SK-N-SH treated with all-trans-retinoic acid at 6 μM for 48 hours (cell line): ENCODE results near the gene CPNE5.

ENCODE experiments used
- CREB5 ChIP-seq: fragments of 250-450 bp; sonication (Bioruptor Pico); IDR thresholded peaks from 2 replicates; pipeline ENCODE4 v1.5.1; 2020; ENCODE audit warnings: low read depth, mild to moderate bottlenecking, moderate library complexity
- GLIS3 ChIP-seq: fragments of 250-450 bp; sonication (Bioruptor Pico); IDR thresholded peaks from 2 replicates; pipeline ENCODE4 v1.5.0; 2020; ENCODE audit warnings: mild to moderate bottlenecking, moderate library complexity
- PATZ1 ChIP-seq: fragments of 250-450 bp; sonication (Bioruptor Pico); IDR thresholded peaks from 2 replicates; pipeline ENCODE4 v1.8.0; 2020; ENCODE audit warnings: mild to moderate bottlenecking, moderate library complexity, borderline replicate concordance
- RARB ChIP-seq: fragments of 250-450 bp; sonication (Bioruptor Pico); IDR thresholded peaks from 2 replicates; pipeline ENCODE4 v1.8.0; 2021; ENCODE audit warnings: mild to moderate bottlenecking, moderate library complexity
- ZFP30 ChIP-seq: fragments of 450-650 bp; formaldehyde crosslinking; IDR thresholded peaks from 2 replicates; pipeline ENCODE4 v1.5.0; 2022; ENCODE audit warnings: mild to moderate bottlenecking, moderate library complexity
- ZNF70 ChIP-seq: fragments of 450-650 bp; formaldehyde crosslinking; IDR thresholded peaks from 2 replicates; pipeline ENCODE4 v1.5.0; 2020; ENCODE audit warnings: mild to moderate bottlenecking, moderate library complexity

DNA sequence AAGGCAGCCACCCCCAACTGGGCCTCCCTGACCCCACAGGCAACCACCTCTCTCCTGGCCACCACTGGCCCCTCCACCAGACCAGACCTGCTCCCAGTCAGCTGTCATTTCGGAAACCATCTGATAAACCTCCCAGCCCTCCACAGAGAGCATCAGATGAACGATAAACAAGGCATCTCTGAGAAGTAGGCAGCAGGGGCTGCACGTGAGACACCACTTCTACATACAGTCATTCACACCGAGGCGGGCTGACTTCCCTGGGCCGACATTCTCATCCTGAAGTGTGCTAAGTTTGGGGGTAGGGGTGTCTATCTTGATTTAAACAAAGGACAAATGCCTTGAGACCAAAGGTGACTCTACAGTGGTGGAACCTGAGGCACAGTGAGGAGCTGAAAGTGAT is 13.8 kb downstream of the CPNE5 start:
- TF ChIP-seq RARB (CRISPR knock-in tag) (no peak), ZFP30 (no peak), GLIS3 (CRISPR knock-in tag) (no peak), CREB5 (CRISPR knock-in tag) (no peak), ZNF70 (no peak), PATZ1 (CRISPR knock-in tag) (no peak)
